GM13977 (cell line): ENCODE data around the gene SH3GL2.

ENCODE experiments used
- DNase-seq: peaks from one replicate; pipeline ENCODE4 v3.0.0; 2012; ENCODE audit warnings: low spot score
- CTCF ChIP-seq: IDR thresholded peaks from 2 replicates; pipeline ENCODE4 v1.5.1; 2012; ENCODE audit warnings: mild to moderate bottlenecking, control low read depth; ENCODE audit not compliant: insufficient read depth; ENCODE audit errors: extremely low read depth, missing control alignments
- in situ Hi-C: fragments of 300-500 bp; cut with MboI; formaldehyde crosslinking; loops from one replicate; pipeline ENCODE4 v1.12.0; 2022; ENCODE audit warnings: low sequenced_read_pairs, low pct_unique_long_range_greater_than_20kb, mixed read lengths, inconsistent platforms; ENCODE audit not compliant: unreplicated experiment

The SH3GL2 gene

GRCh38 chr9:17656889-17657288 is 78.0 kb downstream of the SH3GL2 start:
- TF ChIP-seq CTCF = no peak
- in situ Hi-C loops = no loop called here
- DNase-seq = no peak

GRCh38 chr9:17658237-17658636 is 79.4 kb downstream of the SH3GL2 start:
- TF ChIP-seq CTCF = no peak
- in situ Hi-C loops = no loop called here
- no peak for DNase-seq

GRCh38 chr9:17660158-17660557 is 81.3 kb downstream of the SH3GL2 start:
- TF ChIP-seq CTCF = no peak
- in situ Hi-C loops = no loop called here
- DNase-seq = no peak

- in situ Hi-C loops = no loop called here
- no peak for TF ChIP-seq CTCF
- DNase-seq = no peak
Measured at GRCh38 chr9:17665450-17665849, 86.6 kb downstream of the SH3GL2 start.

GRCh38 chr9:17669206-17669605 is 90.3 kb downstream of the SH3GL2 start:
- no peak for DNase-seq
- in situ Hi-C loops = no loop called here
- TF ChIP-seq CTCF = no peak

- in situ Hi-C loops = no loop called here
- DNase-seq = no peak
- no peak for TF ChIP-seq CTCF
Measured at GRCh38 chr9:17682684-17683083, 103.8 kb downstream of the SH3GL2 start.

- in situ Hi-C loops = no loop called here
- no peak for DNase-seq
- no peak for TF ChIP-seq CTCF
Measured at GRCh38 chr9:17688834-17689233, 110.0 kb downstream of the SH3GL2 start.
